IMR-90 (cell line): ENCODE measurements around the gene FSD1.

Experiments used
- CTCF ChIP-seq: conservative IDR thresholded peaks from 2 replicates; pipeline ENCODE4 v1.5.1; 2012; ENCODE audit warnings: mild to moderate bottlenecking, low read depth, low read length, improper control_type of control experiment
- ELK1 ChIP-seq: fragments of 150-350 bp; IDR thresholded peaks from 2 replicates; pipeline ENCODE4 v1.6.1; 2016; ENCODE audit warnings: low read depth, mild to moderate bottlenecking, low read length, moderate library complexity, borderline replicate concordance
- MAZ ChIP-seq: IDR thresholded peaks from 2 replicates; pipeline ENCODE4 v1.6.1; 2012; ENCODE audit warnings: low read depth, mild to moderate bottlenecking, low read length, improper control_type of control experiment, moderate library complexity, borderline replicate concordance

- TF ChIP-seq CTCF: no peak
- no peak for TF ChIP-seq ELK1
- no peak for TF ChIP-seq MAZ
These were observed 62.4 kb downstream of the FSD1 start for GRCh38 chr19:4366666-4367335.
